Measurements from ENCODE around the gene PML. TPM values are rescaled to one million over a fixed set of nuclear protein-coding genes. Genes with fewer than 3 reads are reported as not detected.

The PML gene
- total RNA-seq, 1 experiment from 2014 or later, result 47.7 TPM

GRCh38 chr15:74041311-74041756 lies 46.8 kb downstream of the PML start (continued):
- TF ChIP-seq AFF4 (CRISPR knock-in tag; IDR thresholded peaks at IDR 0.05; ENCODE audit: borderline replicate concordance), result no peak

DNA sequence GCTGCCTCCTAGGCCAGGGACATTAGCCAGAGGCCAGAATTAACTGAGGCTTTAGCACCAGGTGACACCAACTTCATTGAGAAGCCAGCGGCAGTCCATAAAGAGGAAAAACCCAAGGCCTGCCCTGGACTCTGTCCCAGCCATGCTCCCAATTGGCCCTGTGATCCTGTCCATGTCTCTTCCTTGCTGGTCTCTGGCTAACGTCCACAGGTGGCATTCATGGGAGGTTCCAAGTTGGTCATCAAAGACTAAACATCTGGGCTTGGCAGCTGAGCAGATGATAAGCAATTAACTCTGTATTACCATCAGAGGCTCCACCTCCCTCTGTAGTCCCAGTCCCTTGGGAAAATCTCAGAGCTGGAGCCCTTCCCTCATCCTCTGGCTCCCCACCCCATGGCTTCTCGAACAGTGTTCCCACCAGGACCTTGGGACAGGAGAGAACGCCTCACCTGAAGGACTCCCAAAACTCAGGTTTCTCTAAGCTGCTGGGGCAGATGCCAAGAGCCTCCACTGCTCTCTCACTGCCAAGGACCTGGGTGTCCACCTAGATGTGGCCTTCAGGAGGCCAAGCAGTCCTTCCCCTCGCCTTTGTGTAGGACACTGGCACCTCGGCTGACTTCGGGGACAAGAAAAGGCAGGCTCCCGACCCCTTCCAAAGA lies 47.4 kb downstream of the PML start:
- DNase-seq (ENCODE audit: low spot score) (no peak), ATAC-seq (no peak)
- CTCF ChIA-PET, result interaction anchor here (0.9 to 9.1 kb wide), 4 partner anchors 11 to 270 kb away, joined by 3 to 290 read pairs (median 10); no protein-coding TSS in a partner anchor
- Mint-ChIP-seq H3K27ac (no peak overlapping the region), H3K9me3 (no peaks in the 10 kb centered on the region), H3K4me1 (peaks cover 28% of the 10 kb centered on the region), H3K27me3 (ENCODE audit: low read depth) (peaks cover 3% of the 10 kb centered on the region; the same call in 1 of the 2 replicates), H3K36me3 (0 out of 2 replicates have a peak, but pooled peaks cover 4% of the 10 kb centered on the region), H3K4me3 (no peak overlapping the region)
- POLR2A ChIA-PET, result no interaction called here
- TF ChIP-seq GRHL2 (CRISPR knock-in tag; IDR thresholded peaks at IDR 0.05; ENCODE audit: insufficient replicate concordance, severe bottlenecking) (no peak), USF1 (CRISPR knock-in tag; IDR thresholded peaks at IDR 0.05) (no peak), E2F4 (CRISPR knock-in tag; IDR thresholded peaks at IDR 0.05; ENCODE audit: borderline replicate concordance, low read depth) (no peak), EMX1 (CRISPR knock-in tag; IDR thresholded peaks at IDR 0.05) (no peak), HMGA2 (CRISPR knock-in tag; IDR thresholded peaks at IDR 0.05) (no peak), E2F5 (CRISPR knock-in tag; IDR thresholded peaks at IDR 0.05) (no peak), SOX15 (CRISPR knock-in tag; IDR thresholded peaks at IDR 0.05) (no peak), SMAD3 (CRISPR knock-in tag; IDR thresholded peaks at IDR 0.05; ENCODE audit: borderline replicate concordance) (no peak), ZNF317 (CRISPR knock-in tag; IDR thresholded peaks at IDR 0.05; ENCODE audit: borderline replicate concordance, low read depth) (no peak), ATF3 (CRISPR knock-in tag; conservative IDR thresholded peaks at IDR 0.05) (no peak), TP53 (CRISPR knock-in tag; IDR thresholded peaks at IDR 0.05) (no peak), RELA (CRISPR knock-in tag; IDR thresholded peaks at IDR 0.05; ENCODE audit: borderline replicate concordance) (no peak), GTF2I (CRISPR knock-in tag; conservative IDR thresholded peaks at IDR 0.05) (no peak), ZNF423 (CRISPR knock-in tag; IDR thresholded peaks at IDR 0.05) (no peak), ZSCAN18 (CRISPR knock-in tag; IDR thresholded peaks at IDR 0.05) (no peak), ZNF138 (CRISPR knock-in tag; conservative IDR thresholded peaks at IDR 0.05) (no peak)
- TF ChIP-seq, protein P1, sequence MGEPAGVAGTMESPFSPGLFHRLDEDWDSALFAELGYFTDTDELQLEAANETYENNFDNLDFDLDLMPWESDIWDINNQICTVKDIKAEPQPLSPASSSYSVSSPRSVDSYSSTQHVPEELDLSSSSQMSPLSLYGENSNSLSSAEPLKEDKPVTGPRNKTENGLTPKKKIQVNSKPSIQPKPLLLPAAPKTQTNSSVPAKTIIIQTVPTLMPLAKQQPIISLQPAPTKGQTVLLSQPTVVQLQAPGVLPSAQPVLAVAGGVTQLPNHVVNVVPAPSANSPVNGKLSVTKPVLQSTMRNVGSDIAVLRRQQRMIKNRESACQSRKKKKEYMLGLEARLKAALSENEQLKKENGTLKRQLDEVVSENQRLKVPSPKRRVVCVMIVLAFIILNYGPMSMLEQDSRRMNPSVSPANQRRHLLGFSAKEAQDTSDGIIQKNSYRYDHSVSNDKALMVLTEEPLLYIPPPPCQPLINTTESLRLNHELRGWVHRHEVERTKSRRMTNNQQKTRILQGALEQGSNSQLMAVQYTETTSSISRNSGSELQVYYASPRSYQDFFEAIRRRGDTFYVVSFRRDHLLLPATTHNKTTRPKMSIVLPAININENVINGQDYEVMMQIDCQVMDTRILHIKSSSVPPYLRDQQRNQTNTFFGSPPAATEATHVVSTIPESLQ (CRISPR knock-in tag; IDR thresholded peaks at IDR 0.05), result no peak
- TF ChIP-seq, protein P2, sequence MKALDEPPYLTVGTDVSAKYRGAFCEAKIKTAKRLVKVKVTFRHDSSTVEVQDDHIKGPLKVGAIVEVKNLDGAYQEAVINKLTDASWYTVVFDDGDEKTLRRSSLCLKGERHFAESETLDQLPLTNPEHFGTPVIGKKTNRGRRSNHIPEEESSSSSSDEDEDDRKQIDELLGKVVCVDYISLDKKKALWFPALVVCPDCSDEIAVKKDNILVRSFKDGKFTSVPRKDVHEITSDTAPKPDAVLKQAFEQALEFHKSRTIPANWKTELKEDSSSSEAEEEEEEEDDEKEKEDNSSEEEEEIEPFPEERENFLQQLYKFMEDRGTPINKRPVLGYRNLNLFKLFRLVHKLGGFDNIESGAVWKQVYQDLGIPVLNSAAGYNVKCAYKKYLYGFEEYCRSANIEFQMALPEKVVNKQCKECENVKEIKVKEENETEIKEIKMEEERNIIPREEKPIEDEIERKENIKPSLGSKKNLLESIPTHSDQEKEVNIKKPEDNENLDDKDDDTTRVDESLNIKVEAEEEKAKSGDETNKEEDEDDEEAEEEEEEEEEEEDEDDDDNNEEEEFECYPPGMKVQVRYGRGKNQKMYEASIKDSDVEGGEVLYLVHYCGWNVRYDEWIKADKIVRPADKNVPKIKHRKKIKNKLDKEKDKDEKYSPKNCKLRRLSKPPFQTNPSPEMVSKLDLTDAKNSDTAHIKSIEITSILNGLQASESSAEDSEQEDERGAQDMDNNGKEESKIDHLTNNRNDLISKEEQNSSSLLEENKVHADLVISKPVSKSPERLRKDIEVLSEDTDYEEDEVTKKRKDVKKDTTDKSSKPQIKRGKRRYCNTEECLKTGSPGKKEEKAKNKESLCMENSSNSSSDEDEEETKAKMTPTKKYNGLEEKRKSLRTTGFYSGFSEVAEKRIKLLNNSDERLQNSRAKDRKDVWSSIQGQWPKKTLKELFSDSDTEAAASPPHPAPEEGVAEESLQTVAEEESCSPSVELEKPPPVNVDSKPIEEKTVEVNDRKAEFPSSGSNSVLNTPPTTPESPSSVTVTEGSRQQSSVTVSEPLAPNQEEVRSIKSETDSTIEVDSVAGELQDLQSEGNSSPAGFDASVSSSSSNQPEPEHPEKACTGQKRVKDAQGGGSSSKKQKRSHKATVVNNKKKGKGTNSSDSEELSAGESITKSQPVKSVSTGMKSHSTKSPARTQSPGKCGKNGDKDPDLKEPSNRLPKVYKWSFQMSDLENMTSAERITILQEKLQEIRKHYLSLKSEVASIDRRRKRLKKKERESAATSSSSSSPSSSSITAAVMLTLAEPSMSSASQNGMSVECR (CRISPR knock-in tag; IDR thresholded peaks at IDR 0.05; ENCODE audit: borderline replicate concordance), result no peak
